Esophagus squamous epithelium (tissue), 4 donors: ENCODE measurements around the gene UBE4A.

Source experiments
- CTCF ChIP-seq, 6 experiments: fragments of 450-650 bp in 4 of 6; fragments of 200-600 bp in 2 of 6; sonication (generic) in 2 of 6; IDR thresholded peaks; one replicate each; pipeline ENCODE4 v1.5.1; 2016 to 2019; ENCODE audit warnings: antibody characterized with exemption in 6 of 6, mild to moderate bottlenecking in 4 of 6, moderate library complexity in 4 of 6
- POLR2A ChIP-seq, 4 donors: fragments of 450-650 bp; IDR thresholded peaks; one replicate each; pipeline ENCODE4 v1.6.1; 2017; ENCODE audit warnings: antibody characterized with exemption in 4 of 4, mild to moderate bottlenecking in 4 of 4, moderate library complexity in 3 of 4

GRCh38 chr11:118342503-118343161 is 16.8 kb upstream of the UBE4A start, which contains the start of gene CD3D:
- TF ChIP-seq CTCF (IDR thresholded peaks at IDR 0.05) (no peak), POLR2A (IDR thresholded peaks at IDR 0.05) (no peak)
